GM19455 (cell line): ENCODE measurements around the gene ABHD12.

Experiments used
- ATAC-seq: cut with Tn5 transposase; IDR thresholded peaks from one replicate; pipeline ENCODE4 v1.9.1; 2021; ENCODE audit not compliant: unreplicated experiment

Gene ABHD12

GRCh38 chr20:25309395-25310267 is 81.0 kb downstream of the ABHD12 start:
- ATAC-seq, result no peak

GRCh38 chr20:25308671-25309394 is 81.8 kb downstream of the ABHD12 start:
- no peak for ATAC-seq

- no peak for ATAC-seq
These were observed 82.5 kb downstream of the ABHD12 start for GRCh38 chr20:25308083-25308491.

- no peak for ATAC-seq
These were observed 83.4 kb downstream of the ABHD12 start for GRCh38 chr20:25306991-25307903.

GRCh38 chr20:25304025-25304549 is 86.5 kb downstream of the ABHD12 start:
- no peak for ATAC-seq

- ATAC-seq, result no peak
These were observed 87.2 kb downstream of the ABHD12 start for GRCh38 chr20:25303292-25304024.

- ATAC-seq, result no peak
These were observed 88.0 kb downstream of the ABHD12 start for GRCh38 chr20:25302596-25302995.

GRCh38 chr20:25301357-25301920 is 89.2 kb downstream of the ABHD12 start:
- ATAC-seq, result no peak

GRCh38 chr20:25300496-25301170 is 90.0 kb downstream of the ABHD12 start:
- ATAC-seq, result no peak

GRCh38 chr20:25299806-25300205 is 90.8 kb downstream of the ABHD12 start:
- ATAC-seq, result no peak

- peak; percentile 55 for ATAC-seq
These were observed 93.3 kb downstream of the ABHD12 start for GRCh38 chr20:25297141-25297905.

GRCh38 chr20:25296094-25297093 is 94.2 kb downstream of the ABHD12 start:
- ATAC-seq, result peak; percentile 13

GRCh38 chr20:25295386-25296093 is 95.1 kb downstream of the ABHD12 start:
- ATAC-seq, result no peak

GRCh38 chr20:25294459-25295385 is 95.9 kb downstream of the ABHD12 start:
- ATAC-seq, result peak; percentile 30

- no peak for ATAC-seq
These were observed 96.7 kb downstream of the ABHD12 start for GRCh38 chr20:25293910-25294458.
